HCT116 (cell line): ENCODE data around the gene PIGN. TPM values are rescaled to one million over a fixed set of nuclear protein-coding genes. Genes with fewer than 3 reads are reported as not detected.

Experiments used
- ATAC-seq: fragments of 200-7000 bp; cut with Tn5 transposase; 2 replicates; pipeline ENCODE4 v1.9.1; 2020; ENCODE audit warnings: mild to moderate bottlenecking, moderate library complexity
- BruUV-seq: library from RNA; stranded (reverse); fragments of 400-500 nt; replicated peaks from 2 replicates; lab custom pipeline; 2021; lab: Mats Ljungman, UMichigan
- CTCF ChIA-PET: fragments of 300-600 bp; sonication (Branson Sonifier 250); formaldehyde crosslinking; loops from one replicate; lab custom pipeline; 2021; ENCODE audit warnings: antibody characterized with exemption; lab: Charles Lee
- POLR2A ChIA-PET: fragments of 300-600, 350-600 bp; sonication (Branson Sonifier 250); formaldehyde crosslinking; loops from one replicate; lab custom pipeline; 2021; ENCODE audit warnings: antibody characterized with exemption; lab: Charles Lee
- RAD21 ChIA-PET, 2 experiments: fragments of 300-600 bp; sonication (Branson Sonifier 250); formaldehyde crosslinking; loops; one replicate each; lab custom pipeline; 2023; ENCODE audit warnings: low total read pairs in 2 of 2; ENCODE audit not compliant: uncharacterized antibody in 2 of 2, unreplicated experiment in 2 of 2, low non-redundant PET in 1 of 2; lab: Charles Lee
- DNase-seq: peaks from one replicate; pipeline ENCODE4 v3.0.0-alpha.2; 2010; ENCODE audit warnings: low read depth, low spot score
- H2AFZ ChIP-seq: fragments of 200-600 bp; shearing (Covaris generic), sonication (generic); 2 replicates; pipeline ENCODE4 v1.6.1; 2017; ENCODE audit warnings: low read depth, mixed run types, mixed read lengths, antibody characterized with exemption, low read length; ENCODE audit not compliant: poor library complexity, severe bottlenecking
- H3K27ac ChIP-seq: 2 replicates; pipeline ENCODE4 v1.5.1; 2012; ENCODE audit warnings: low read depth, low read length
- H3K27me3 ChIP-seq: fragments of 200-600 bp; sonication (generic); 2 replicates; pipeline ENCODE4 v1.6.1; 2016; ENCODE audit warnings: mixed run types, low read length, mixed read lengths; ENCODE audit not compliant: insufficient read depth
- H3K36me3 ChIP-seq, 2 experiments: fragments of 200-500 bp in 1 of 2; fragments of 200-600 bp in 1 of 2; sonication (Bioruptor generic) in 1 of 2; sonication (generic) in 1 of 2; 2 replicates each; pipeline versions ENCODE4 v1.5.1 to v1.6.1; 2014 to 2016; ENCODE audit warnings: low read length in 2 of 2, inconsistent platforms in 1 of 2, mixed read lengths in 1 of 2, mixed run types in 1 of 2; ENCODE audit not compliant: insufficient read depth in 2 of 2, control insufficient read depth in 1 of 2
- H3K4me1 ChIP-seq, 2 experiments: fragments of 200-600 bp in 1 of 2; sonication (generic) in 1 of 2; 2 replicates each; pipeline versions ENCODE4 v1.5.1 to v1.6.1; 2012 to 2017; ENCODE audit warnings: low read length in 2 of 2, inconsistent platforms in 1 of 2, mild to moderate bottlenecking in 1 of 2, mixed read lengths in 1 of 2, mixed run types in 1 of 2, moderate library complexity in 1 of 2; ENCODE audit not compliant: insufficient read depth in 2 of 2, control insufficient read depth in 1 of 2
- H3K4me2 ChIP-seq: fragments of 200-600 bp; sonication (generic); 2 replicates; pipeline ENCODE4 v1.6.1; 2017; ENCODE audit warnings: mixed run types, low read length, mixed read lengths
- H3K4me3 ChIP-seq, 2 experiments: fragments of 200-600 bp in 1 of 2; sonication (generic) in 1 of 2; replicated peaks in 1 of 2; 2 replicates each; pipeline ENCODE4 v1.5.1; 2011 to 2016; ENCODE audit warnings: low read length in 2 of 2, control low read depth in 1 of 2, low read depth in 1 of 2, mild to moderate bottlenecking in 1 of 2, mixed read lengths in 1 of 2, mixed run types in 1 of 2
- H3K79me2 ChIP-seq: fragments of 200-600 bp; sonication (generic); 2 replicates; pipeline ENCODE4 v1.6.1; 2017; ENCODE audit warnings: mild to moderate bottlenecking, mixed run types, low read length, moderate library complexity, mixed read lengths; ENCODE audit not compliant: insufficient read depth
- H3K9ac ChIP-seq: fragments of 200-600 bp; sonication (generic); 2 replicates; pipeline ENCODE4 v1.6.1; 2016; ENCODE audit warnings: low read length, mixed read lengths
- H3K9me2 ChIP-seq: fragments of 200-600 bp; sonication (generic), shearing (Covaris generic); 2 replicates; pipeline ENCODE4 v1.6.1; 2017; ENCODE audit warnings: mixed run types, mild to moderate bottlenecking, moderate library complexity; ENCODE audit not compliant: insufficient read depth
- H3K9me3 ChIP-seq, 2 experiments: fragments of 200-500 bp in 1 of 2; fragments of 200-600 bp in 1 of 2; sonication (Bioruptor generic) in 1 of 2; sonication (generic) in 1 of 2; 2 replicates each; pipeline ENCODE4 v1.6.1; 2014 to 2017; ENCODE audit warnings: low read length in 2 of 2, mixed read lengths in 2 of 2, inconsistent platforms in 1 of 2, low read depth in 1 of 2, mild to moderate bottlenecking in 1 of 2, mixed run types in 1 of 2, moderate library complexity in 1 of 2; ENCODE audit not compliant: control insufficient read depth in 1 of 2, insufficient read depth in 1 of 2
- H4K20me1 ChIP-seq: fragments of 200-600 bp; sonication (generic), shearing (Covaris generic); 2 replicates; pipeline ENCODE4 v1.6.1; 2017; ENCODE audit warnings: mixed run types, mild to moderate bottlenecking, moderate library complexity; ENCODE audit not compliant: insufficient read depth
- CBX3 ChIP-seq: IDR thresholded peaks from 2 replicates; pipeline ENCODE4 v1.6.1; 2012; ENCODE audit warnings: low read depth
- CTCF ChIP-seq, 3 experiments: fragments of 200-600 bp in 1 of 3; sonication (generic) in 1 of 3; IDR thresholded peaks in 2 of 3; conservative IDR thresholded peaks in 1 of 3; 2 replicates each; pipeline ENCODE4 v1.5.1; 2012 to 2017; ENCODE audit warnings: low read depth in 2 of 3, low read length in 2 of 3, antibody characterized with exemption in 1 of 3, borderline replicate concordance in 1 of 3, control low read depth in 1 of 3, mild to moderate bottlenecking in 1 of 3, mixed read lengths in 1 of 3, mixed run types in 1 of 3, moderate library complexity in 1 of 3; ENCODE audit not compliant: insufficient read depth in 1 of 3
- EGR1 ChIP-seq: IDR thresholded peaks from 2 replicates; pipeline ENCODE4 v1.6.1; 2012; ENCODE audit warnings: low read depth
- EZH2 ChIP-seq: fragments of 200-600 bp; sonication (generic); IDR thresholded peaks from 2 replicates; pipeline ENCODE4 v1.6.1; 2017; ENCODE audit warnings: antibody characterized with exemption, mixed run types
- EZH2phosphoT487 ChIP-seq: fragments of 200-600 bp; IDR thresholded peaks from 2 replicates; pipeline ENCODE4 v1.6.1; 2018; ENCODE audit warnings: antibody characterized with exemption, borderline replicate concordance
- JUND ChIP-seq: IDR thresholded peaks from 2 replicates; pipeline ENCODE4 v1.6.1; 2012
- MAX ChIP-seq: IDR thresholded peaks from 2 replicates; pipeline ENCODE4 v1.6.1; 2012
- POLR2A ChIP-seq: IDR thresholded peaks from 2 replicates; pipeline ENCODE4 v1.7.0; 2011; ENCODE audit warnings: borderline replicate concordance; ENCODE audit not compliant: insufficient read depth, insufficient read length; ENCODE audit errors: extremely low read depth
- RAD21 ChIP-seq: IDR thresholded peaks from 2 replicates; pipeline ENCODE4 v1.6.1; 2012; ENCODE audit warnings: low read depth, mild to moderate bottlenecking
- REST ChIP-seq: IDR thresholded peaks from 2 replicates; pipeline ENCODE4 v1.6.1; 2012; ENCODE audit warnings: low read depth
- SP1 ChIP-seq: IDR thresholded peaks from 2 replicates; pipeline ENCODE4 v1.6.1; 2012; ENCODE audit warnings: low read depth
- YY1 ChIP-seq: IDR thresholded peaks from 2 replicates; pipeline ENCODE4 v1.6.1; 2011; ENCODE audit warnings: low read length, low read depth, moderate library complexity, mild to moderate bottlenecking; ENCODE audit not compliant: insufficient replicate concordance; ENCODE audit errors: extremely low read depth
- ZNF274 ChIP-seq: fragments of 200-500 bp; sonication (Bioruptor generic); IDR thresholded peaks from 2 replicates; pipeline ENCODE4 v1.6.1; 2014; ENCODE audit warnings: mild to moderate bottlenecking, low read depth, low read length, inconsistent platforms
- intact Hi-C: fragments of 100-400 bp; cut with micrococcal nuclease; formaldehyde crosslinking; loops from 2 replicates; pipeline ENCODE4 v1.10.0; 2022
- total RNA-seq: library from RNA; stranded (reverse); gene quantifications from one replicate; pipeline ENCODE4 v1.2.1, GENCODE V29; 2021; ENCODE audit not compliant: unreplicated experiment

Gene PIGN
- total RNA-seq, 1 experiment from 2014 or later, result 12.2 TPM

- Histone ChIP-seq H3K4me1 (peaks cover 0 to 6% of the 10 kb centered on the region in 2 experiments; a peak in 1 of 4 replicates), H3K9ac (no peak overlapping the region), H3K9me3 (no peaks in the 10 kb centered on the region), H3K9me2 (no peaks in the 10 kb centered on the region), H4K20me1 (no peaks in the 10 kb centered on the region), H3K36me3 (no peaks in the 10 kb centered on the region), H2AFZ (no peak overlapping the region), H3K4me3 (no peak overlapping the region)
- intact Hi-C loops, result no loop called here
- CTCF ChIA-PET, result no interaction called here
- TF ChIP-seq EZH2 (no peak), CTCF (IDR thresholded peaks at IDR 0.05 in 2 of 3, conservative IDR thresholded peaks at IDR 0.05 in 1 of 3; ENCODE audit: borderline replicate concordance in 1 of 3, insufficient read depth in 1 of 3, low read depth in 2 of 3, low read length in 2 of 3) (no peak), REST (no peak), POLR2A (no peak), JUND (no peak), CBX3 (no peak), SP1 (no peak), EGR1 (no peak), EZH2phosphoT487 (no peak), ZNF274 (no peak), YY1 (no peak), MAX (no peak), RAD21 (no peak)
- TF ChIP-seq, all 23 proteins: peak for 0
- no peak for DNase-seq
- ChIA-PET RAD21 (no interaction called here), POLR2A (no interaction called here)
- Histone ChIP-seq H3K27ac (no peak overlapping the region), H3K4me2 (no peak overlapping the region), H3K27me3 (no peaks in the 10 kb centered on the region), H3K79me2 (no peaks in the 10 kb centered on the region)
- no peak for ATAC-seq
- BruUV-seq, result no TSS peak
Measured at GRCh38 chr18:62066102-62066818, 120.6 kb downstream of the PIGN start.
